Prostate gland (tissue), 2 donors: Measurements from ENCODE around the gene ROBO1.

Source experiments
- POLR2A ChIP-seq: fragments of 450-650 bp; IDR thresholded peaks from one replicate; pipeline ENCODE4 v1.6.1; 2016; ENCODE audit warnings: antibody characterized with exemption, mild to moderate bottlenecking
- POLR2AphosphoS5 ChIP-seq: sonication (generic); formaldehyde crosslinking; IDR thresholded peaks from one replicate; pipeline ENCODE4 v1.6.1; 2017; ENCODE audit warnings: antibody characterized with exemption
- TF ChIP-seq, protein P1 (sequence below), 4 experiments: fragments of 200-600 bp in 2 of 4; fragments of 450-650 bp in 2 of 4; sonication (generic) in 2 of 4; IDR thresholded peaks; 1 replicate in 3 of 4; 2 replicates in 1 of 4; pipeline ENCODE4 v1.5.1; 2016 to 2019; ENCODE audit warnings: antibody characterized with exemption in 4 of 4, mild to moderate bottlenecking in 2 of 4, moderate library complexity in 2 of 4

DNA sequence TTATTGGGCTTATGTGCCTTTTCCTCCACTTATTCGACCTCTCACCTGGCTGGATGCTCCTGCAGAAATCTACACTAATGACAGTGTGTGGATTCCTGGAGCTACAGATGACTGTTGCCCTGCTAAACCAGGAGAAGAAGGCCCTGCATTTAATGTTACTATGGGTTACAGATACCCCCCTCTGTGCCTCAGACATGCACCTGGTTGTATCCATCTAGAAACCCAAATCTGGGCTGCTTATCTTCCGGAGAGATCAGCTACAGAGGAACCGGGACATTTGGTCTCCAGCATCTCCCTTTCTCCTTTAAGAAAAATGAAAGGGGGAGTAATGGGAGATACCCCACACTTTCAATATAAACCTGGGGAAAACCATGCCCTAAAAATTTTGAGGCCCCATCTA lies 710.0 kb downstream of the ROBO1 start:
- TF ChIP-seq, protein P1, sequence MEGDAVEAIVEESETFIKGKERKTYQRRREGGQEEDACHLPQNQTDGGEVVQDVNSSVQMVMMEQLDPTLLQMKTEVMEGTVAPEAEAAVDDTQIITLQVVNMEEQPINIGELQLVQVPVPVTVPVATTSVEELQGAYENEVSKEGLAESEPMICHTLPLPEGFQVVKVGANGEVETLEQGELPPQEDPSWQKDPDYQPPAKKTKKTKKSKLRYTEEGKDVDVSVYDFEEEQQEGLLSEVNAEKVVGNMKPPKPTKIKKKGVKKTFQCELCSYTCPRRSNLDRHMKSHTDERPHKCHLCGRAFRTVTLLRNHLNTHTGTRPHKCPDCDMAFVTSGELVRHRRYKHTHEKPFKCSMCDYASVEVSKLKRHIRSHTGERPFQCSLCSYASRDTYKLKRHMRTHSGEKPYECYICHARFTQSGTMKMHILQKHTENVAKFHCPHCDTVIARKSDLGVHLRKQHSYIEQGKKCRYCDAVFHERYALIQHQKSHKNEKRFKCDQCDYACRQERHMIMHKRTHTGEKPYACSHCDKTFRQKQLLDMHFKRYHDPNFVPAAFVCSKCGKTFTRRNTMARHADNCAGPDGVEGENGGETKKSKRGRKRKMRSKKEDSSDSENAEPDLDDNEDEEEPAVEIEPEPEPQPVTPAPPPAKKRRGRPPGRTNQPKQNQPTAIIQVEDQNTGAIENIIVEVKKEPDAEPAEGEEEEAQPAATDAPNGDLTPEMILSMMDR (IDR thresholded peaks at IDR 0.05) = no peak
- TF ChIP-seq POLR2AphosphoS5 = no peak
- TF ChIP-seq POLR2A = no peak
